H1 (cell line): ENCODE results near the gene RPS15.

Experiments
- BACH1 ChIP-seq: IDR thresholded peaks from 2 replicates; pipeline ENCODE4 v1.6.1; 2012; ENCODE audit warnings: low read length, improper control_type of control experiment
- CTCF ChIP-seq, 3 experiments: IDR thresholded peaks; 1 replicate in 2 of 3; 2 replicates in 1 of 3; pipeline versions ENCODE4 v1.5.1 to v1.6.1; 2011; ENCODE audit warnings: low read length in 3 of 3, mild to moderate bottlenecking in 3 of 3, inconsistent platforms in 2 of 3, low read depth in 1 of 3, moderate library complexity in 1 of 3; ENCODE audit not compliant: insufficient read depth in 1 of 3; ENCODE audit errors: control extremely low read depth in 1 of 3
- EGR1 ChIP-seq: IDR thresholded peaks from 2 replicates; pipeline ENCODE4 v1.6.1; 2011; ENCODE audit warnings: low read depth, low read length, borderline replicate concordance
- EP300 ChIP-seq, 2 experiments: IDR thresholded peaks; 1 replicate in 1 of 2; 2 replicates in 1 of 2; pipeline ENCODE4 v1.6.1; 2011 to 2012; ENCODE audit warnings: low read depth in 2 of 2, low read length in 2 of 2, mild to moderate bottlenecking in 2 of 2, borderline replicate concordance in 1 of 2, inconsistent platforms in 1 of 2, moderate library complexity in 1 of 2
- JUN ChIP-seq: IDR thresholded peaks from 2 replicates; pipeline ENCODE4 v1.6.1; 2011; ENCODE audit warnings: low read depth, mild to moderate bottlenecking, improper control_type of control experiment, low read length
- RAD21 ChIP-seq, 2 experiments: IDR thresholded peaks in 1 of 2; conservative IDR thresholded peaks in 1 of 2; 2 replicates each; pipeline ENCODE4 v1.6.1; 2011; ENCODE audit warnings: low read depth in 2 of 2, low read length in 2 of 2, improper control_type of control experiment in 1 of 2, inconsistent platforms in 1 of 2, mild to moderate bottlenecking in 1 of 2, moderate library complexity in 1 of 2
- SP1 ChIP-seq: IDR thresholded peaks from 2 replicates; pipeline ENCODE4 v1.6.1; 2011; ENCODE audit warnings: low read depth, low read length
- YY1 ChIP-seq: IDR thresholded peaks from 2 replicates; pipeline ENCODE4 v1.6.1; 2011; ENCODE audit warnings: low read depth, mild to moderate bottlenecking, low read length

DNA sequence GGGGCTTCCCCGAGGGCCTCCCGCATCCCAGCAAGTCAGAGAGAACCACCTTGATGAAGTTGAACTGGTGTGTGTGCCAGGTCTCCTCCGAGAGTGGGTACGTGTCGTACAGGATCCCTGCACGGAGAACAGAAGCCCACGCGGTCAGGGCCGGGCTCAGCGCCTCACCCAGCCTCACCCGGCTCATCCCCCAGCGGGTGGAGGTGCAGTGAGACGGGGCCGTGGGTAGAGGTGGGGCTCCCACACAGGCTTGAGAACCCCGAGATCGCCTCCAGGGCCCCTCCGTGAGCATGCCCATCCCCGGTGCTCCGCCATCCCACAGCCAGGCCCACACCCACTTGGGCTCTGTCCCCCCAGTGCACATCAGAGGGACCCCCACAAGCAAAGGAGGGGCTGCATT, 39.1 kb upstream of the RPS15 start:
- TF ChIP-seq EP300 (IDR thresholded peaks at IDR 0.05; ENCODE audit: borderline replicate concordance in 1 of 2, low read depth in 2 of 2, low read length in 2 of 2) (no peak), YY1 (no peak), JUN (no peak), CTCF (IDR thresholded peaks at IDR 0.05; ENCODE audit: control extremely low read depth in 1 of 3, insufficient read depth in 1 of 3, low read depth in 1 of 3, low read length in 3 of 3) (no peak), RAD21 (IDR thresholded peaks at IDR 0.05 in 1 of 2, conservative IDR thresholded peaks at IDR 0.05 in 1 of 2; ENCODE audit: low read depth in 2 of 2, low read length in 2 of 2) (no peak), BACH1 (no peak), EGR1 (no peak), SP1 (no peak)
